LHCN-M2 (cell line): ENCODE measurements around the gene TCF3. TPM values are rescaled to one million over a fixed set of nuclear protein-coding genes. Genes with fewer than 3 reads are reported as not detected.

Experiments
- DNase-seq: peaks from one replicate; pipeline ENCODE4 v3.0.0-alpha.2; 2012; ENCODE audit warnings: low read depth
- total RNA-seq: library from RNA; depleted of rRNA; stranded (reverse); fragments of >200 nt; gene quantifications from 2 replicates; pipeline ENCODE4 v1.2.3, GENCODE V29; 2014

TCF3 gene
- total RNA-seq, 1 experiment from 2014 or later: 150 TPM

- no peak for DNase-seq
Observed at GRCh38 chr19:1612114-1613086, 40.0 kb downstream of the TCF3 start.

GRCh38 chr19:1611353-1611752, 41.1 kb downstream of the TCF3 start:
- no peak for DNase-seq

- no peak for DNase-seq
Observed at GRCh38 chr19:1610579-1610978, 41.8 kb downstream of the TCF3 start.

GRCh38 chr19:1609680-1610474, 42.5 kb downstream of the TCF3 start:
- no peak for DNase-seq

GRCh38 chr19:1609103-1609396, 43.4 kb downstream of the TCF3 start:
- DNase-seq: no peak

GRCh38 chr19:1608359-1609102, 43.9 kb downstream of the TCF3 start:
- DNase-seq: no peak

- DNase-seq: no peak
Observed at GRCh38 chr19:1606138-1606651, 46.2 kb downstream of the TCF3 start.

GRCh38 chr19:1605236-1606137, 46.9 kb downstream of the TCF3 start, which contains the start of gene UQCR11:
UQCR11 (minus strand) TSS chr19:1605462; CDS start chr19:1605409, 53 bp downstream.
- peak; percentile 92 for DNase-seq

- no peak for DNase-seq
Observed at GRCh38 chr19:1602091-1602707, 50.2 kb downstream of the TCF3 start.

- DNase-seq: no peak
Observed at GRCh38 chr19:1601613-1602064, 50.8 kb downstream of the TCF3 start.

GRCh38 chr19:1599460-1599846, 53.0 kb downstream of the TCF3 start:
- no peak for DNase-seq

GRCh38 chr19:1598777-1599459, 53.5 kb downstream of the TCF3 start:
- DNase-seq: no peak

GRCh38 chr19:1593501-1593772, 59.0 kb downstream of the TCF3 start:
- no peak for DNase-seq

- DNase-seq: peak; percentile 91
Observed at GRCh38 chr19:1592755-1593500, 59.5 kb downstream of the TCF3 start, which contains the start of gene MBD3. MBD3 (minus strand) TSS chr19:1592865; CDS start chr19:1592631, 234 bp downstream.

GRCh38 chr19:1592024-1592754, 60.2 kb downstream of the TCF3 start:
- DNase-seq: peak; percentile 86

- DNase-seq: no peak
Observed at GRCh38 chr19:1591421-1592023, 60.9 kb downstream of the TCF3 start.

- DNase-seq: no peak
Observed at GRCh38 chr19:1590641-1591397, 61.6 kb downstream of the TCF3 start.
